HG03469 (cell line): ENCODE measurements around the gene NNMT.

Experiments used
- ATAC-seq: cut with Tn5 transposase; IDR thresholded peaks from one replicate; pipeline ENCODE4 v1.9.1; 2021; ENCODE audit warnings: mild to moderate bottlenecking, moderate library complexity, moderate number of reproducible peaks; ENCODE audit not compliant: unreplicated experiment

NNMT gene

GRCh38 chr11:114343020-114343419, 46.8 kb downstream of the NNMT start:
- ATAC-seq: no peak

GRCh38 chr11:114343493-114343892, 47.3 kb downstream of the NNMT start:
- ATAC-seq: no peak

- ATAC-seq: no peak
These were observed 48.3 kb downstream of the NNMT start for GRCh38 chr11:114344494-114344893.

GRCh38 chr11:114345575-114346222, 49.5 kb downstream of the NNMT start:
- ATAC-seq: no peak

- ATAC-seq: no peak
These were observed 50.5 kb downstream of the NNMT start for GRCh38 chr11:114346709-114347141.

GRCh38 chr11:114348200-114349191, 52.3 kb downstream of the NNMT start:
- no peak for ATAC-seq

- ATAC-seq: no peak
These were observed 53.8 kb downstream of the NNMT start for GRCh38 chr11:114350022-114350421.

- no peak for ATAC-seq
These were observed 57.2 kb downstream of the NNMT start for GRCh38 chr11:114353443-114353842.

- no peak for ATAC-seq
These were observed 57.9 kb downstream of the NNMT start for GRCh38 chr11:114354076-114354475.

- ATAC-seq: no peak
These were observed 62.5 kb downstream of the NNMT start for GRCh38 chr11:114358716-114359115.

- no peak for ATAC-seq
These were observed 63.1 kb downstream of the NNMT start for GRCh38 chr11:114359342-114359741.

- no peak for ATAC-seq
These were observed 66.1 kb downstream of the NNMT start for GRCh38 chr11:114362326-114362725.

GRCh38 chr11:114362958-114363357, 66.8 kb downstream of the NNMT start:
- ATAC-seq: no peak
